NCI-H446 treated with DMSO at 0.1 percent for 48 hours (cell line): Measurements from ENCODE around the gene C1orf159.
"Not testable (repeated sequence)": the region's sequence is repeated elsewhere in the genome, so short reads cannot be mapped to it uniquely, and the experiment has no call there.

Experiments
- DNase-seq: peaks from one replicate; lab custom pipeline; 2025; lab: John Stamatoyannopoulos, UW

The C1orf159 gene

DNA sequence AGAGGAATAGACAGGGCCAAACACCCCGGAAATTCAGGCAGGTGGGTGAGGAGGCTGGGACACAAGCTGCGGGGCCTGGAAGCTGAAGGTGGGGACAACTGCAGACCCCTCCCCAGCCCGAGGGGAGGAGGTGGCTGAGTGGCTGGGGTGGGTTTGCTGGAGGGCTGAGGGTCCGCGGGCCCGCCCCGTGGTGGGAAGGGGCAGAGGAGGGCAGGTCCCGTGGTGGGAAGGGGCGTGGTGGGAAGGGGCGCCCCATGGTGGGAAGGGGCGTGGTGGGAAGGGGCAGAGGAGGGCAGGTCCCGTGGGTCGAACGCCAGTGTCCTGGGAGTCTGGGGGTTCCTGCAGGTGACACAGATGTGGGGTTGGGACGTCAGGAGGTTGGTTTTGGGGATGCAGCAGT, 33.5 kb upstream of the C1orf159 start:
- no peak for DNase-seq

DNA sequence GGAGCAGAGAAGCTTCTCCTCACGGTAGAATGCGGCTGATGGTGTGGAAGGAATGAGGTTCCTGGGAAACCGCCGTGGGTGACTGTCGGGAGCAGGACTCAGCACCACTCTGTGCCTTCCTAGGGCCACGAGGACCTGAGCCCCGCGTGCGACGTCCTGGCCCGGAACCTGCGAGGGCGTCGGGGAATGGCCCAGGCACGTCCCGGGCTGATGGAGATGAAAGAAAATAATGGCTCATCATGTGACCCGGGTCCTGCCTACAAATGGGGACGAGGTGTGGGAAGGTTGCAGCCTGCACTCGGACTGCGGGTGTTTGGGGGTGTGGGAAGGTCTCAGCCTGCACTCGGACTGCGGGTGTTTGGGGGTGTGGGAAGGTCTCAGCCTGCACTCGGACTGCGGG, 32.7 kb upstream of the C1orf159 start:
- DNase-seq: no peak

DNA sequence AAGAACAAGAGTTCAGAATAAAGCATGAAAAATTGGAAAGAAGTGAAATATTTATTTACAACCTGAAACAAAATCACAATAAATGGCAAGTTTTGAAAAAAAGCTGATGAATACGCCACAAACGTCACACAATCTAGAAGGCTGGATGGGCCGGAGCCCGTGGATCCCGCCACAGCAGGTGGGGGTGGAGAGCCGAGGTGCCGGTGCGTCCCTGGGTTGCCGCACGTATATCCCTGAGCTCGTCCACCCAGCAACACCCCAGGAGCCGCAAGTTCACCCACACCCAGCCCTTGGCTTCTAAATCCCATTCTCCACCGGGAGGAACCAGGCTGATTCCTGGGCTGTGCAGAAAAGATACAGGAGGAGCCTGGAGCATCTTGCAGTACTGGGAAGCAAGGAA, 32.2 kb upstream of the C1orf159 start:
- no peak for DNase-seq

DNA sequence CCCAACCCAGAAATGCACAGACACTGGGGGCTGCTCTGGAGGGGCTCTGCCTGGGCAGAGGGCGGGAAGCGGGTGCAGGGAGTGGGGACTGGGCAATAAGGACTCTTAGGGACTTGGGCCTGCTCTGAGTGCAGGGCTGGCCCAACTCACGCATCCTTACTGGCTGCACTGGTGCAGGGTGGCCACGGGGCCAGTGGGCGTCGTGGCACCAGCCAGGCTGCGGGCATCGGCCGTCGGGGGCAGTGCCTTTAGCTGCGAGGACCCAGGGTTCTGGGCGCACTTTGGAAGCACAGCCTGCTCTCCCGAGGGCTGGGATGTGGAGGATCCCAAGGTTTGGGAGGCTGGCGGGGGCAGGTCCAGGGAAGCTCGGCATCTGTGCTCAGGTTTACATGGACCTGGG, 30.7 kb upstream of the C1orf159 start:
- no peak for DNase-seq

DNA sequence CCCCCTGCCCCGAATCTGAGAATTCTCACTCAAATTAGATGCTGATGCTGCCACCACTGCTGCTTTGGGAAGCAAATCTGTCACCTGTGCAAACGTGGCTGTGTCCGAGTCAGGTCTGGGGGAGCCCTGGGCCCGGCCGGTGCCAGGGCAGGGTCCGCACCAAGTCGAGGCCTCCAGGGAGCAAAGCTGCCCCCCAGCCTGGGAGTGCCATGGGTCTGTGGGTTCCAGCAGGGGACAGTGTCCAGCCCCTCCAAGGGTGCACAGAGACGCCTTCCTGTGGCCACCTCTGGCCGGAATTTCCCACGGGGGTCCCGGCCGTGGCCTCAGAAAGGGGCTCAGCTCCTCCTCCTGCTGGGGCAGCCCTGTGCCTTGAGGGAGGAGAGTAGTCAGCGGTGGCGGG, 30.1 kb upstream of the C1orf159 start:
- no peak for DNase-seq

DNA sequence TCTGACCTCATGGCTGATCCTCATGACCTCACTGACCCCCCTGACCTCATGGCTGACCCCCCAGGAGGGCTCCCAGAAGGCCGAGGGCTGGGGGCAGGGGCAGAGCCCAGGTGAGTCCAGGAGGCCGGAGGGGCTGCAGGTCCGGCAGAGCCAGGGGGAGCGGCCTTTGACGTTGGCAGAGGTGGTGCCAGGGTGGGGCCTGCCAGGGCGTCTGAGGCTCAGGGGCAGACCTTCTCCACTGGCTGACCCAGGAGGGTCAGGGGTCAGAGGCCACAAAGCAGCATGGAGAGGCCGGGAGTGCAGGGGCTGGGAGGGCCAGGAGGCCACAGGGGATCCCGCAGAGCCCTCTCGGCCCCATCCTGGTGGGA, 29.6 kb upstream of the C1orf159 start:
- no peak for DNase-seq

DNA sequence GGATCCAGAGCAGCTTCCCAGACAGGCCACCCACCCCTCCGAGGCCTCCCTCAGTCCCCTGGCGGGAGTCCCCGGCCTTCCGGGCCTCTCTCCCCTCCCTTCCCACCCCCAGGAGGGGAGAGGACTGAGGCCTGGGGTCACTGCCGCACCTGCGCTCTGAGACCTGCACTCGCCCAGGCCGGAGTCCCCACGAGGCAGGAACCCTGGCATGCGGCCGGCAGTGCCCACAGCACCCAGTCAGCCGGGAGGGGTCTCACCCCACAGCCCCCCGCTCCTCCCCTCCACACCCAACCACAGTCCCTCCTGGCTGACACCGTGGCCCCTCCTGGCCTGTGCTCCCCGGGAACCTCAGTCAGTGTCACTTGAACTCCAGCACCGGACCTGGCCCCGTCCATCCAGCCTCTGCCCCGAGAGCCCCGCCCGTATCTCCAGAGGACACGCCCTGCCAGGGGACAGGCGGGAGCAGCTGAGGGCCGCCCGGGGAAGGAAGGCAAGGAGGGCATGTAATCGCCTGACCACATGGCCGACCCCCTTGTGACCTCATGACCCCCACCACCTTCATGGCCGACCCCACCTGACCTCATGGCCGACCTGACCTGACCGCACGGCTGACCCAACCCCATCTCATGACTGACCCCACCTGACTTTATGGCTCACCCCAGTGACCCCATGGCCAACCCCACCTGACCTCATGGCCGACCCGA, 29.1 kb upstream of the C1orf159 start:
- DNase-seq: no peak

DNA sequence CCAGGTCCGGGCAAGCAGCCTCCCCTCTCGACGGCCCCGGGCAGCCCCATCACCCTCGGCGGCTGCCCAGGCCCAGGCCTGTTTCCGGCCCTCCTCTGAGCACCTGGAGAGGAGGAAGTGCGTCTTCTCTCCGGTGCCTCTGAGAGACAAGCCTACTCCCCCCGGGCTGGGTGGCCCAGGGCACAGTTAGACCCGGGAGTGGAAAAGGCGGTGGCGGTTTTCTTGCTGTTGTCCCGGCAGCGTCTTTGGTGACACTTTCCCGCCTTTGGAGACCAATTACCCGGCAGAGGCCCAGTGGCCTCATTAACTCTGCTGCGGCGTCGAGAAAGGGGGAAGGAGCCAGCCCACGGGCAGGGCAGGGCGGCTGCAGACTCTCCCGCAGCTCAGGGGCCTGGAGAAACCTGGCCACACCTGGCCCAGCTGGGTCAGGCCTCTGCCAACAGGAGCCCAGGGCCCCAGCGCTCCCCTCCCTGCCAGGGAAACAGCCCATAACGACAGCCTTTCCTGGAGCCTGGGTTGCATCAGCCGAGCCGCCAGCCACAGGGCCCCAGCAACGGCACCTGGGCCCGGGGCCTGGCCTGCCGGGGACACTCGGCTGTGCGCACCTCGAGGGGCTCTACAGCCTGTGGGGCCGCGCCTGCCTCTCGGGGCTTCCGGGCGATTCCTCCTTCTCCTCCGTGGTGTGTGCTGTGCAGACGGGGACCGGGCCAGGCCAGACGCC, 28.4 kb upstream of the C1orf159 start:
- no peak for DNase-seq

DNA sequence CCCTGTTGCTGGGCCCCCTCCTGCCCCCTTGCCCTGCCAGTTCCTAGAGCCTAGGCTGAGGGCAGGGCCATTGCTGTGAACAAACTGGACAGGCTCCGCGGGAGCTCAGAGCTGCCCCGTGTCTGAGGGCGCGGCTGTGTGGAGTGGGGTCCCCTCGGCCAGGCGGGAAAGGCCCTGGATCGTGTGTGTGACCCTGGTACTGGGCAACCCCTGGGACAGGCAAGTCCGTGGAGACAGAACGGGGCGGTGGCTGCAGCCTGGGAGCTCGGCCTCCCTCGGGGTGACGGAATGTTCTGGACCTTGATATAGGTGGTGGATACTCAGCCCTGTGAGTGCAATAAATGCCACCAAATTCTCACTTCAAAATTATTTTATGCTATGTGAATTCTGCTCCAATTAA, 27.7 kb upstream of the C1orf159 start:
- no peak for DNase-seq

DNA sequence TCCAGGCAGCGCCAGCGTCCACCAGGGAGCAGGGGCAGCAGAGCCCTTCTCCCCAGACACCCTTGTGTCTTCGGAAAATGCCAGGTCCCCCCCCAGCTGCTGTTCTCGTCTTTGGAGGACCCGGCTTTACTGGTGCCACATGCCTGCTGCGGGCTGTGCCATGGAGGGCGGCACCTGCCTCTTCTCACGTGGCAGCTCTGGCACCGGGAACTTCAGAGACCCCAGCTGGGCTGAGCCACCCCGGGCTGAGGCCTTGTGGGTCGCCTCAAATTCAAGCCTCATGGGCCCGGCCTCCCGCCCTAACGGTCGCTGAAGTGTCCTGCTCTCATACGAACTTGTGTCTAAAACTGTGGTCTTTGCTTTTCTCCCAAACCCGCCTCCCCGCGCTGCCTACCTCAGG, 27.0 kb upstream of the C1orf159 start:
- DNase-seq: no peak

DNA sequence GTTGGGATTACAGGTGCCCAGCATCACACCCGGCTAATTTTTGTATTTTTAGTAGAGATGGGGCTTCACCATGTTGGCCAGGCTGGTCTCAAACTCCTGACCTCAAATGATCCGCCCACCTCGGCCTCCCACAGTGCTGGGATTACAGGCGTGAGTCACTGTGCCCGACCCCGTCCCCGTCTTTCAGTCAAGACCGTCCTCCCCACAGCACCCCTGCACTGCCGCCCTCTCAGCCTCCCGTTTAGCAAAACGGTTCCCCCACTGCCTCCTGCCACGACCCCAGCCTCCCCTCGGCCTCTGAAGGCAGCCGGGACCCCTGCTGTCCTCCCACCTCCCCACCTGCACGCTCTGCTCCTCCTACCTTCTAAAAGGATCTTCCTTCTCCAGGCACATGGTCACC, 26.5 kb upstream of the C1orf159 start:
- not testable (repeated sequence) for DNase-seq

DNA sequence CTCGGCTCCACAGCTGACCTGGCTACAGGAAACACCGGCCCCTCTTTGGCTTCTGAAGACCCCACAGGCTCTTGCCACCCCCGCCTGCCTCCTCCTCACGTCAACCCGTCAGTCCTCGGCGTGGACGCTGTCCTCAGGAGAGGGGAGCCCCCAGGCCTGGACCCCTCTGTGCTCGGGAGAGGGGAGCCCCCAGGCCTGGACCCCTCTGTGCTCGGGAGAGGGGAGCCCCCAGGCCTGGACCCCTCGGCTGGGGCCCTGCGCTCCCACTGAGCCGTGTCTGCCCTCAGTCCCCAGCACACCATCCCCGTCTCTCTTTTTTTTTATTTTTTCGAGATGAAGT, 26.0 kb upstream of the C1orf159 start:
- DNase-seq: no peak

DNA sequence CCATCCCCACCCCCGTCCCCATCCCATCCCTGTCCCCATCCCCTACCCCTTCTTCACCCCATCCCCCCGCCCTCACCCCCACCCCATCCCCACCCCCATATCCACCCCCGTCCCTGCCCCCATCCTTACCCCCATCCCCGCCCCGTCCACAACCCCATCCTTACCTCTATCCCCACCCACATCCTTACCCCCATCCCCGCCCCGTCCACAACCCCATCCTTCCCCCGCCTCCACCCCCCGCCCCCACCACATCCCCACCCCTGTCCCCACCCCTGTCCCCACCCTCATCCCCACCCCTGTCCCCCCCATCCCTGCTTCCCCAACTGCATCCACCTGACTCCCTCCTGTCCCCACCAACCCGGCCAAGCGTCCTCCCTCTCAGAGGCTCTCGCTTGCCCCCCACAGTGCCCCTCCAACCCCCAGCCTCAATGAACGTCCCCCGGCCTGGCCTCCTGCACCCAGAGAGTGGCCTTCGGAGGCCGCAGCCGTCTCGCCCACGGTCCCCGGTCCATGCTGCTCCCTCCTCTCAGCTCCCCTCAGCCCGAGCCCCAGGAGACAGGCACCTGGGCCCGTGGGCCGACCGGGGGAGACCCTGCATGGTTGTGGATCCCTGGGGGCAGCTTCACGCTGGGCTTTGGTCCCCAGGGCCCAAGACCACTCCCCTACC, 25.5 kb upstream of the C1orf159 start:
- no peak for DNase-seq

DNA sequence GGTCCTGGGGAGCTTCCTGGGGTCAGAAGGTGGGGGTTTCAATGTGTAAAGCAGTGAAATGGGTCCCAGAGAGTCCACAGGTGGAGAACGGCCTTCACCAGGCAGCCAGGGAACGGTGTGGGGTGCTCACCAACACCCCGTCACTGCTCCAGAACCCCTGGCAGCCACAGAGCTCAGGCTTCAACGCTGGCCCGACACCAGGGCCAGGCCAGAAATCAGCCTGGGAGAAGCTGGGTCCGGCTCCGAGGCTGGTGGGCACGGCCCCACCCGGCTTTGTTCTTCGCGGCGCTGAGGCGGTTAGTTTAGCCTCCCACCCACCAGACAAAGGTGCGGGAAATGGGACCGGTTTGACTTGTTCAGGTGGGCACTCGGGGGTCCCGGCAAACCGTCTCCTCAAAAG, 24.8 kb upstream of the C1orf159 start:
- no peak for DNase-seq

DNA sequence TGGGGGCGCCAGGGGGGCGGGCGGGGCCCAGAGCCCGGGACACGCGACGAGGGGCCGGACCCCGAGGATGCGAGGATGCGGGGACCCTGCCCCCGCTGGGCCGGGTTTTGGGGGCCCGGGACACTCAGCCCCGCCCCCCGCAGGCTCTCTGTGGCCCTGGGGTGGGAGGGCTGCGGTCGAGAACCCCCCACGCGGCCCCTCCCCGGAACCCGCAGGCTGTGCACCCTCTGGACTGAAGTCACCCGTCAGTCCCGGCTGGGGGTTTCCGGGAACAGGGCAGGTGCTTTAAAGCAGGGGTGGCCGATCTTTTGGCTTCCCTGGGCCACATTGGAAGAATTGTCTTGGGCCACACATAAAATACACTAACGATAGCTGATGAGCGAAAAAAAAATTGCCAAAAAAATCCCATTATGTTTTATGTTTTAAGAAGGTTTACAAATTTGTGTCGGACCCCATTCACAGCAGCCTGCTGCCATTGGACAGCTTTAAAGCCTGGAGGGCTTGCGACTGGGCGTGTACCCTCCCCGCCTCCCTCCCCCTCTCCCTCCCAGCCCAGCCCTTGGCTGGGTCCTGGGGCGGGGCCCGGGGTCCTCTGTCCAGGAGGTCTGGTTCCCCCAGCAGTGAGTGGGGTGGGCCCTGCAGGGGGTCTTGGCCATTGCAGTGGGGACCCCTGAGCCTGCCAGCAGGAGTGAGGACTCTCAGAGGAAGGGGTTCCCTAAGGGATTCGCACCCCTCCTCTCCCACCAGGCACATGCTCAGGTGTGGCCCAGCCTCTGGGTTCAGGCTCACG, 21.6 kb upstream of the C1orf159 start:
- DNase-seq: no peak

DNA sequence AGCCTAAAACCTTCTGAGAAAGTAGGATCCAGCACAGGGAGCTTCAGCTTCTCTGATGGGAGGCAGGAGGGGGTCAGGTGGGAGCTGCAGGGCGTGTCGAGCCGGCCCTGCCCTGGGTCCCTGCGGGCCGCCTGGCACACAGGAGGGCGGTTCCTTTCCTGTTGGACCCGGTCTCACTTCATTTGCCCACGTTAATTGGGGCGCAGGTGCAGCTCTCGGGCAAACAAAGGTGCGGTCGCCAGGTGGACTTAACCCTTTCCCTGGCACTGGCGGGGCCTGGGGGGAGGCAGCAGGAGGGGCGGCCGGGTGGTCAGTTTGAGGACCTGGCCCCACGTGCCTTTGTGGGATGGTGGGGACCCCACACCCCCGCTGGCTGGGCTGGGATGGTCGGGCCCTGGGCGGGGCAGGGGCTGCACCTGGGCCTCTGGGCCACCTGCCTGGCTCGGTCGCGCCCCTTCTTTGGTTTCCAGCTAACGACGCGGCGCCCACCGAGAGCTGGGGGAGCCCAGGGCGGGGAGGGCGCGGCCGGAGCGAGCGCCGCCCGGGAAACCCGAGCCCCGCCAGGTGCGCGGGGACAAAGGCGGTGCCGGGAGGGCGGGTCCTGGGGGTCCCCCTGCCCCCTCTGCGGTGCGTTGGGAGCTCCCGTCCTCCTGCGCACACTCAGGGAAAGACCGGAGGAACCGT, 20.8 kb upstream of the C1orf159 start:
- no peak for DNase-seq

DNA sequence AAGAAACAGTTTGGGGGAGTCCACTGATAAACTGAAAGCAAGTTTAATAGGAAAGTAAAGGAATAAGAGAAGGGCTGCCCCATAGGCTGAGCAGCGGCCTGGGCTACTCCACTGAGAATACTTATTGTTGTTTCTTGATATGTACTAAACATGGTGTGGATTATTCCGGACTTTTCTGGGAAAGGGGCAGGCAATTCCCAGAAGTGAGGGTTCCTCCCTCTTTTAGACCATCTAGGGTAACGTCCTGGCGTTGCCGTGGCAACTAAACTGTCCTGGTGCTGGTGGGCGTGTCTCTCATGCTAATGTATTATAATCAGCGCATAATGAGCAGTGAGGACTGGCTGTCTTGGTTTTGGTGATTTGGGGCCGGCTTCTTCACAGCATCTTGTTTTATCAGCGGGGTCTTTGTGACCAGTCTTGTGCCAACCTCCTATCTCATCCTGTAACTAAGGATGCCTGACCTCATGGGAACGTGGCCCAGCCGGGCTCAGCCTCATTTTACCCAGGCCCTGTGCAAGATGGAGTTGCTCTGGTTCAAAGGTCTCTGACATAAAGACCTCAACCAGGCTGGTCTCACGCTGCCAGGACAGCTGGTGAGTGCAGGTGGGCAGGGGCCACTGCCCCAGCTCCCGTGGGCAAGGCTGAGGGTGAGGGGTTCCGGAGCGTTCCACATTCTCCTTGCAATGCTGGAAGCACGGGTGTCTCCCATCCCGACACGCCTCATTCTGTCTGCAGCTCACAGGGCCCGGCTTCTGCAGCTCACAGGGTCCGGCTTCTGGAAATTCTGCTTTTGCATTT, 19.6 kb upstream of the C1orf159 start:
- no peak for DNase-seq

DNA sequence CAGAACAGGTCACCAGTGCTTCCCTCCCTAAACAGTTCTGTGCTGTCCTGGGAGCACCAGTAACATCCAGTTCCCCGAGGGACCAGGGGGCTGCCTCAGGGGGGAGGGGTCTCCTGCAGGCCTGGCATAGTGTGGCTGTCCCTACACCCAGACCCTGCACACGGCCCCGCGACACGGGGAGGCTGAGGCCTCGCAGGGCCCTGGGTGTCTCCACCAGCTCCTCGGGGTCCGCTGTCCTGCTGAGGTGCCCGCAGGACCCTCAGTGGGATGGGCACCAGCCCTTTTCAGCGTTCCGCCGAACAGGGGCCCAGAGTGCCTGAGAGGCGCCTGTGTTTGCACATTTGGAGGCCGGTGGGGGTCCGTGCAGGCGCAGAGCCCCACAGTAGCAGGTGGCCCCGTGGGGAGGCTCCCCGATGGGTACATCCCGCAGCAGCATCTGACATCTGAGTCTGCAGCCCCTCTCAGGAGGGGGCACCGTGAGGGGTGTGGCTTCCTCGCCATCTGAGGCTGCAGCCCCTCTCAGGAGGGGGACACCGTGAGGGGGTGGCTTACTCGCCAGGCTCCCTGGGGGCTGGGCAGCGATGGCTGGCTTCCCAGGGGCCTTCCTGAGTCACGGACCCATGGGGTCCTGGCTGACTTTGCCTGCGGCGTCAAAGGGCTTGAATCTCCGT, 18.5 kb upstream of the C1orf159 start:
- no peak for DNase-seq

DNA sequence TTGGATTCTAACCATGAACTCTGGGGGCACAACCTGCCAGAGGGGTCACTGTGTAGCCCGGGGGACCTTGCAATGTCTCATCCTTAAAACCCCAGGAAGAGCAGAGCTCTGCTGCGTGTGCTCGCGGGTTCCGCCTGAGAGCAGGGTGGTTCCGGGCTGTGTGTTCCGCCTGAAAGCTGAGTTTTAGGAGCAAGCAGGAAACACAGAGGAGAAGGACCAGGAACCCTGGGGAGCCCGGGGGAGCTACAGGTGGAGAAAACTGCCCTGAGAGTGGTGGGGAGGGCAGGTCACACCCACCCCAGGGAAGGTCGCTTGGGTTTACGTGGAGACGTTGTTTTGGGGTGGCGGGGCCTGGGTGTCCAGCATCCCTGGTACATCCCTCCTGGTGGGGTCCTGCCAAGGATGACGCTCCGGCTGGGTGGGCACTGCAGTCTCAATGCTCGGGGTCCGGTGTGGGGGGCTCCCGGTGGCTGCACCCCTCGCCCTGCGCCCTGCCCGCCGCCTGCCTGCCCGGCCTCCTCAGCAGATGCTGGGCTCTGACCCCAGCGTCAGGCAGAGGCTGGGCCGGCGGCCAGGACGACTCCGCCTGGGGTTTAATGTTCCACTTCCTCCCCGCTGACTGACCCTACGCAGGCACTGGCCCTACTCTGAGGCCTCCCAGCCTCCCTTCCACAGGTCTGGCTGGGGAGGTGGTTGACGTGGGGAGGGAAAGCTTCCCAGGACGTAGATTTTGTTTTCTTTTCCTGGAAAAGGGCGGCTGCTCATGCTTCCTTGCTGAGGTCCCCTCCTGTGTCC, 17.3 kb upstream of the C1orf159 start:
- no peak for DNase-seq
